ENCODE results near the gene GREB1L.

The GREB1L gene

DNA sequence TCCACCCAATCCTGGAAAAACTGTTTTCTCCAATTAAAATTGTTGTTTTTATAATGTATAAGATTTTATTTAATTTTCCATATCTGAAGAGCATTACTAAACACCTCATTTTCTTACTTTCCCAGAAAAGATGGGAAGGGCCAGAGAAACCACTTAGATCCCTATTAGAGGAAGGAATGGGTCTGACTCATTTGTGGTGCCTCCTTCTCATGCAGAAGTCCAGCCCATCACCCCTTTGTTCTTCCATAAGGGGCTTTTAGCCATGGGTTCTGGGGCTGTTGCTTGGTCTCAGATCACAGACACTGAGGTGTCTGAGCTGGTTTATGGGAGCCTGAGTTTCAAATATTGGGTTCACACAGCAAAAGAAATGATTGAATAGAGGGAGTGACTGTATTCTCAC lies 206.3 kb downstream of the GREB1L start:
- TF ChIP-seq CTCF (IDR thresholded peaks at IDR 0.05; ENCODE audit: control insufficient read depth, extremely low read depth, insufficient read depth), result no peak
- no peak for DNase-seq (ENCODE audit: low read depth)
- H3K4me3 ChIP-seq (ENCODE audit: low read depth, low read length), result no peak overlapping the region

DNA sequence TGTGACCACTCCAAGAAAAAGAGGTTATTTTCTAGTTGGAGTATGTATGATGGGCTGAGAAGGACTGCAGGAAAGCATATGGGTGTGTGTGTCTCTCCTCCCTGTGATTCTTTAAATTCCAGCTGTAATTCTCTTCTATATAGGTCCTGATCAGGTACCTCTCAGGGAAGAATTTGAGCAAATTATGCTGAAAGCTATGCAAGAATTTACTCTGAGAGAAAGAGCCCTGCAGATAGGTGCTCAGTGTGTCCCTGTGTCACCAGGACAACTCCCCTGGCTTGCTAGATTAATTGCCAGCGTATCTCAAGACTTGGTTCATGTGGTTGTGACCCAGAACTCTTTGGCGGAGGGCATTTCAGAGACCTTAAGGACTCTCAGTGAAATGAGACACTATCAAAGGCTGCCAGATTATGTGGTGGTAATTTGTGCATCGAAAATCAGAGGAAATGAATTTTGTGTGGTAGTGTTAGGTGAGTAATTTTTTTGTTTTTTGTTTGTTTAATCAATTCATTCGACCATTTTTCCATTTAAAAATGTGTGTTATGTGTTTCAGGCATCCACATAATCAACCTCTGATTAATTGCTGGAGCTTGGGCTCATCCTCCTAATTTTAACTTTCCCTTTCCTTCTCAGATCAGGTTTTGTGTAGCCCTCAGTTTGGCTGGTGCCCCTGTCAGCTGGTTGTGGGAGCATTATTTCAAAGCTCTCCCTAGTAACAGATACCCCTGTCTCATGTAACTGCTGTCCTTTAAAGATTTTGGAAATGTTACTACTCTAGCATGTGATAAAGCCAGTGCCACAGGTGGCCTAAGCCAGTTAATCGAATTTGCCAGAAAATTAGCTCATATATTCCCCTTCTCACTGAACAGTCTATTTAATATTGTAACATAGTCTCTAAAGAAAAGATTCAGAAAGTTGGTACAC lies 207.6 kb downstream of the GREB1L start:
- DNase-seq (ENCODE audit: low read depth), result no peak
- no peak for TF ChIP-seq CTCF (IDR thresholded peaks at IDR 0.05; ENCODE audit: control insufficient read depth, extremely low read depth, insufficient read depth)
- H3K4me3 ChIP-seq (ENCODE audit: low read depth, low read length), result no peak overlapping the region

GRCh38 chr18:21450503-21450902 lies 208.5 kb downstream of the GREB1L start:
- no peak for DNase-seq (ENCODE audit: low read depth)
- no peak for TF ChIP-seq CTCF (IDR thresholded peaks at IDR 0.05; ENCODE audit: control insufficient read depth, extremely low read depth, insufficient read depth)
- H3K4me3 ChIP-seq (ENCODE audit: low read depth, low read length), result no peak overlapping the region

GRCh38 chr18:21450913-21451312 lies 208.9 kb downstream of the GREB1L start:
- TF ChIP-seq CTCF (IDR thresholded peaks at IDR 0.05; ENCODE audit: control insufficient read depth, extremely low read depth, insufficient read depth), result no peak
- no peak for DNase-seq (ENCODE audit: low read depth)

GRCh38 chr18:21451851-21452250 lies 209.8 kb downstream of the GREB1L start:
- TF ChIP-seq CTCF (IDR thresholded peaks at IDR 0.05; ENCODE audit: control insufficient read depth, extremely low read depth, insufficient read depth), result no peak
- H3K4me3 ChIP-seq (ENCODE audit: low read depth, low read length), result no peak overlapping the region
- peak; percentile 18 for DNase-seq (ENCODE audit: low read depth)

More at GRCh38 chr18:21450913-21451312, 208.9 kb downstream of the GREB1L start:
- H3K4me3 ChIP-seq (ENCODE audit: low read depth, low read length), result no peak overlapping the region

- DNase-seq (ENCODE audit: low read depth), result no peak
- H3K4me3 ChIP-seq (ENCODE audit: low read depth, low read length), result no peak overlapping the region
- TF ChIP-seq CTCF (IDR thresholded peaks at IDR 0.05; ENCODE audit: control insufficient read depth, extremely low read depth, insufficient read depth), result no peak
Observed at GRCh38 chr18:21452276-21452780, 210.3 kb downstream of the GREB1L start.
